ENCODE results near the gene SLC38A2.

Gene SLC38A2

GRCh38 chr12:46374310-46374709, 1.7 kb upstream of the SLC38A2 start:
- DNase-seq (ENCODE audit: low read depth): no peak

GRCh38 chr12:46373301-46374296, 1.0 kb upstream of the SLC38A2 start:
- no peak for DNase-seq (ENCODE audit: low read depth)

GRCh38 chr12:46371718-46372543, 642 bp downstream of the SLC38A2 start:
- no peak for DNase-seq (ENCODE audit: low read depth)

GRCh38 chr12:46370792-46371717, 1.5 kb downstream of the SLC38A2 start:
- DNase-seq (ENCODE audit: low read depth): no peak

- no peak for DNase-seq (ENCODE audit: low read depth)
Measured at GRCh38 chr12:46370380-46370734, 2.2 kb downstream of the SLC38A2 start.

- no peak for DNase-seq (ENCODE audit: low read depth)
Measured at GRCh38 chr12:46369474-46370379, 2.8 kb downstream of the SLC38A2 start.

GRCh38 chr12:46369095-46369473, 3.5 kb downstream of the SLC38A2 start:
- no peak for DNase-seq (ENCODE audit: low read depth)

- DNase-seq (ENCODE audit: low read depth): no peak
Measured at GRCh38 chr12:46368684-46369083, 3.9 kb downstream of the SLC38A2 start.

GRCh38 chr12:46368138-46368537, 4.4 kb downstream of the SLC38A2 start:
- no peak for DNase-seq (ENCODE audit: low read depth)

GRCh38 chr12:46367351-46368029, 5.1 kb downstream of the SLC38A2 start:
- DNase-seq (ENCODE audit: low read depth): no peak

GRCh38 chr12:46366771-46367170, 5.8 kb downstream of the SLC38A2 start:
- DNase-seq (ENCODE audit: low read depth): no peak

GRCh38 chr12:46365951-46366379, 6.6 kb downstream of the SLC38A2 start:
- no peak for DNase-seq (ENCODE audit: low read depth)

GRCh38 chr12:46364777-46365580, 7.6 kb downstream of the SLC38A2 start:
- DNase-seq (ENCODE audit: low read depth): no peak

GRCh38 chr12:46364300-46364696, 8.3 kb downstream of the SLC38A2 start:
- DNase-seq (ENCODE audit: low read depth): no peak

- DNase-seq (ENCODE audit: low read depth): no peak
Measured at GRCh38 chr12:46363582-46364299, 8.8 kb downstream of the SLC38A2 start.

GRCh38 chr12:46362895-46363581, 9.5 kb downstream of the SLC38A2 start:
- DNase-seq (ENCODE audit: low read depth): no peak

- no peak for DNase-seq (ENCODE audit: low read depth)
Measured at GRCh38 chr12:46361667-46362034, 10.9 kb downstream of the SLC38A2 start.

Data from GM04503 (cell line).